ENCODE results near the gene UBE2J2. TPM values are rescaled to one million over a fixed set of nuclear protein-coding genes. Genes with fewer than 3 reads are reported as not detected.
A peak's percentile ranks its signal among the peaks of the same experiment; 100 is the strongest.

Gene UBE2J2
- total RNA-seq, 2 experiments from 2014 or later: 62.4 to 63.5 TPM

GRCh38 chr1:1239614-1240347 lies 33.9 kb downstream of the UBE2J2 start:
- no peak for DNase-seq
- H3K4me1 Mint-ChIP-seq: no peaks in the 10 kb centered on the region
- ChIA-PET CTCF (no interaction called here), POLR2A (interaction anchor here (1.4 to 1.8 kb wide), 2 partner anchors 8 to 135 kb away, joined by 3 read pairs; partner anchors contain the start of genes AURKAIP1, B3GALT6 and SDF4)
- no peak overlapping the region for H3K27ac Mint-ChIP-seq
- no peaks in the 10 kb centered on the region for H3K27me3 Mint-ChIP-seq
- no peak overlapping the region for H3K4me3 Mint-ChIP-seq
- H3K36me3 Mint-ChIP-seq (ENCODE audit: low read depth): no peaks in the 10 kb centered on the region
- H3K9me3 Mint-ChIP-seq: no peaks in the 10 kb centered on the region

DNA sequence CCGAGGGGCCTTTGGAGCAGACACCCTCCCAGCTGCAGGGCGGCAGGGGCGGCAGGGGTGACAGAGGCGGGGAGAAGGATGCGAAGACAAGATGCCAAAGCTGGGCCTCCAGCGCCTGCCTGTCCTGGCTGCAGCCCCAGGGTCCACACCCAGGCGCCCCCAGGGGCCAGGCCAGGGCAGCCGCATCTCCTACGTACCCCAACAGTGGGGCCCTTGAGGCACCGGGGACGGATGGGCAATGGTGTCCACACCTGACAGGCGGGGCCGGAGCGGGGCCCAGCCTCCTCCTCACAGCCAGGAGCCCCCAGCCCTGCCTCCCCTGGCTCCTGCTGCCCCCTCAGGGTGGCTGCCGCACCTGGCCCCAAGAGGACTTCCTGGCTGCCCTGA lies 34.4 kb downstream of the UBE2J2 start:
- POLR2A ChIA-PET: interaction anchor here (1.8 kb wide), 1 partner anchor 136 kb away, joined by 3 read pairs; the partner anchor contains the start of gene AURKAIP1
- DNase-seq: no peak
- no peaks in the 10 kb centered on the region for H3K9me3 Mint-ChIP-seq
- no peak overlapping the region for H3K4me3 Mint-ChIP-seq
- H3K27me3 Mint-ChIP-seq: no peaks in the 10 kb centered on the region
- CTCF ChIA-PET: no interaction called here
- H3K27ac Mint-ChIP-seq: no peak overlapping the region
- peaks cover 5% of the 10 kb centered on the region for H3K4me1 Mint-ChIP-seq
- peaks cover 5% of the 10 kb centered on the region for H3K36me3 Mint-ChIP-seq (ENCODE audit: low read depth)

DNA sequence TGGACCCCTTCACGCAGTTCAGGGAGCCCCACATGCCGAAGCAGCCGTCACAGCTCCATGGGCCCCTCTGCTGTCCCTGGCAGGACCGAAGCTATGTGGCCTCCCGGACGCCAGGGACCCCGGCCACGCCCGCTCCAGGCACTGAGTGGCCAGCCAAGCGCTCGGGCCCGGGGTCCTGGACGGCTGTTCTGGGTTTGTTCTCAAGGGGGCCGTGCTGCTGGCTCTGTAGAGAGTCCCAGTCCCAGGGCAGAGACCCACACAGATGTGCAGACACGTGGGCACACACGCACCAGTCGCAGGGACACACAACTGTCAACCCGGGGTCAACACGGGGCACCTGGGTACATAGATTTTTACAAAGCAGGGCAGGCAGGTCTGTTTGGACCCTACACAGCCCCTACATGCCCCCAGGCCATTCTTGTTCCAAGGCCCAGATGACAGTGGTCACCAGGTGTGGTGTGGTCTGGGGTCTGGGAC lies 34.9 kb downstream of the UBE2J2 start:
- H3K9me3 Mint-ChIP-seq: no peaks in the 10 kb centered on the region
- DNase-seq: no peak
- H3K4me3 Mint-ChIP-seq: no peak overlapping the region
- POLR2A ChIA-PET: interaction anchor here (0.9 to 2.6 kb wide), 3 partner anchors 12 to 136 kb away, joined by 3 to 7 read pairs (median 3); partner anchors contain the start of gene AURKAIP1
- H3K27ac Mint-ChIP-seq: no peak overlapping the region
- no peaks in the 10 kb centered on the region for H3K27me3 Mint-ChIP-seq
- CTCF ChIA-PET: no interaction called here
- H3K36me3 Mint-ChIP-seq (ENCODE audit: low read depth): peaks cover 10% of the 10 kb centered on the region
- H3K4me1 Mint-ChIP-seq: peaks cover 10% of the 10 kb centered on the region

GRCh38 chr1:1237874-1238701 lies 35.6 kb downstream of the UBE2J2 start:
- Mint-ChIP-seq H3K27ac (no peak overlapping the region), H3K4me1 (peaks cover 14% of the 10 kb centered on the region), H3K9me3 (peaks cover 3% of the 10 kb centered on the region), H3K36me3 (ENCODE audit: low read depth) (peaks cover 14% of the 10 kb centered on the region), H3K27me3 (no peaks in the 10 kb centered on the region), H3K4me3 (no peak overlapping the region)
- CTCF ChIA-PET: no interaction called here
- no peak for DNase-seq
- POLR2A ChIA-PET: interaction anchor here (0.9 to 2.6 kb wide), 3 partner anchors 13 to 137 kb away, joined by 3 to 7 read pairs (median 3); partner anchors contain the start of gene AURKAIP1

GRCh38 chr1:1236945-1237873 lies 36.4 kb downstream of the UBE2J2 start:
- DNase-seq: no peak
- H3K27me3 Mint-ChIP-seq: no peaks in the 10 kb centered on the region
- H3K36me3 Mint-ChIP-seq (ENCODE audit: low read depth): peaks cover 14% of the 10 kb centered on the region
- H3K27ac Mint-ChIP-seq: no peak overlapping the region
- ChIA-PET CTCF (no interaction called here), POLR2A (interaction anchor here (2.6 kb wide), 1 partner anchor 13 kb away, joined by 7 read pairs; no protein-coding TSS in a partner anchor)
- peaks cover 3% of the 10 kb centered on the region for H3K9me3 Mint-ChIP-seq
- H3K4me1 Mint-ChIP-seq: peaks cover 16% of the 10 kb centered on the region
- no peak overlapping the region for H3K4me3 Mint-ChIP-seq

DNA sequence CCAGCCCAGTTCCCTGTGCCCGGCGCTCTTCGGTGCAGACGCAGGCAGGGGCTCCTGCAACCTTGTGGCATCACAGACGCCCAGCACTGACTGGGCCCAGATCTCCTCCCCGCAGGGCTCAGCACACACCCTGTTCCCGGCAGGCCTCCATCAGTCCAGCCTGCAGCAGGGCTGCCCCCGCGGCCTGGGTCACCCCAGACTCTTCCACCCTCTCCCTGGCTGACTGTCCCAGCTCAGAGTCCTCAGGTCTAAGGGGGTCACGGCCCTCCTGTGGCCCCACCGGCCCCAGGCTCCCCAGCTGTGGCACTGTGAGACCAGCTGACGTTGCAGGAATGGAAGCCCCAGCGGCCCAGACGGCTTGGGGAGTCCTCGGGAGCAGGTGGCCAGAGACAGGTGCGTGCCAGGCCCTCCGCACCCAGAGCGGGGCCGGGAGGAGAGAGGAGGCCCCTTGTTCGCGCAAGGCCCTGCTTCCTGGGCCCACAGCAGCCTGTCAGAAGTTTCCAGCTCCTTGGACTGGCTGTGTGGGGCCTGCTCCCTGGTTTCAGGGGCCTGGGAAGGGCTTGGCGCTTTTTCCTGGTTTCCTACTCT lies 37.4 kb downstream of the UBE2J2 start:
- Mint-ChIP-seq H3K27me3 (no peaks in the 10 kb centered on the region), H3K36me3 (ENCODE audit: low read depth) (peaks cover 16% of the 10 kb centered on the region), H3K27ac (no peak overlapping the region), H3K4me3 (no peak overlapping the region), H3K9me3 (peaks cover 3% of the 10 kb centered on the region), H3K4me1 (peaks cover 16% of the 10 kb centered on the region)
- POLR2A ChIA-PET: interaction anchor here (2.6 kb wide), 1 partner anchor 14 kb away, joined by 7 read pairs; no protein-coding TSS in a partner anchor
- DNase-seq: no peak
- CTCF ChIA-PET: no interaction called here

GRCh38 chr1:1235016-1235744 lies 38.5 kb downstream of the UBE2J2 start:
- H3K27ac Mint-ChIP-seq: no peak overlapping the region

DNA sequence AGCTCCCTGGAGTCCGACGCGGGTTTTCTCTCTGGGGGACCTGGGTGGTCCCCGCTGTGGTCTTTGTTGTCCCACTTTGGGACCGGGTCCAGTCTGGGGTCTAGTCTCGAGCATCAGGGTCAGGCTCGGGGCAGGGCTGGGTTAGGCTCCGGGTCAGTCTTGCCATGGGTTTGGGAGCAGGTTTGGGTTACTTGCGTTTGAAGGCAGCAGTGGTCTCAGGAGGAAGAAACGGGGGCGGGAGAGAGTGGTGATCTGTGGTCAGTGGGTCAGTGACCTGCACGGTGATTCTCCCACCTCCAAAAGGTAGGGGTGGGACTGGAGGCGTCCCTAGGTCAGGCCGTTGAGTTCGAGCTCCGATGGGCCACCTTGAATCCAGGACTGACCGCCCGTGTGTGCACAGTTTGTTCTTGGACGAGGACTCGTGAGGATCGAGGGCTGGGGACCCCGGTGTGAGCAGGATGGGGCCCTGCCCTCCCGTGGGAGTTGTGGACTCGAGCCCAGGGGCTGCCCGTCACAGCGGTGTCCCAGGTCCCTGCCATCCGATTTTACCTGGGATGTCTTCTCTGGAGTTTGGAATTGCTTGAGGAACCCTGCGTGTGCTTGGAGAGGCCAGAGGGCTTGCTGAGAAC lies 39.4 kb downstream of the UBE2J2 start:
- Mint-ChIP-seq H3K36me3 (ENCODE audit: low read depth) (peaks cover 34% of the 10 kb centered on the region), H3K27me3 (no peaks in the 10 kb centered on the region), H3K9me3 (peaks cover 3% of the 10 kb centered on the region), H3K4me1 (peaks cover 34% of the 10 kb centered on the region), H3K4me3 (peak overlapping the region; percentile 71), H3K27ac (no peak overlapping the region)
- ChIA-PET CTCF (no interaction called here), POLR2A (no interaction called here)
- DNase-seq: no peak

More at GRCh38 chr1:1235016-1235744, 38.5 kb downstream of the UBE2J2 start:
- CTCF ChIA-PET: no interaction called here
- POLR2A ChIA-PET: no interaction called here
- no peak for DNase-seq
- H3K4me3 Mint-ChIP-seq: no peak overlapping the region
- peaks cover 3% of the 10 kb centered on the region for H3K9me3 Mint-ChIP-seq
- peaks cover 25% of the 10 kb centered on the region for H3K36me3 Mint-ChIP-seq (ENCODE audit: low read depth)
- H3K27me3 Mint-ChIP-seq: no peaks in the 10 kb centered on the region
- peaks cover 25% of the 10 kb centered on the region for H3K4me1 Mint-ChIP-seq

DNA sequence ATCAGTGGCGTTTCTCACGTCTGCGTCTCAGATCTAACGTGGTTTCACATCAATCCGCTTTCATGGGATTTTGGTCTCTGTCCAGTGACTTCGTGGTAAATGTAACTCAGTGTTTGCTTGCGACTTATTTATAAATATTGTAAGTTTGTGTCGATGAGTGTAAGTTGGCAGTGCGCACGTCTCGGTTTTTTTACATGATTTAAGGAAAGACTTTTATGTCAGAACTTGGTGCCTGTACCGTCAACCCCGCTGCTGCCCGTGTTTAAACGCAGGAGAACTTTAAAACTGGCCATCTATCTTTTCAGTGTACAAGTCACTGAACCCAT lies 40.1 kb downstream of the UBE2J2 start:
- Mint-ChIP-seq H3K27ac (peak overlapping the region; percentile 71), H3K36me3 (ENCODE audit: low read depth) (peaks cover 40% of the 10 kb centered on the region), H3K9me3 (peaks cover 3% of the 10 kb centered on the region), H3K4me3 (peak overlapping the region; percentile 71), H3K4me1 (peaks cover 37% of the 10 kb centered on the region), H3K27me3 (no peaks in the 10 kb centered on the region)
- DNase-seq: no peak
- POLR2A ChIA-PET: no interaction called here
- CTCF ChIA-PET: no interaction called here

- ChIA-PET CTCF (interaction anchor here (3.7 kb wide), 1 partner anchor 111 kb away, joined by 47 read pairs; no protein-coding TSS in a partner anchor), POLR2A (interaction anchor here (2.8 to 3.2 kb wide), 2 partner anchors 14 to 41 kb away, joined by 16 to 19 read pairs; partner anchors contain the start of gene UBE2J2)
- Mint-ChIP-seq H3K27me3 (no peaks in the 10 kb centered on the region), H3K4me1 (peaks cover 37% of the 10 kb centered on the region), H3K9me3 (peaks cover 3% of the 10 kb centered on the region), H3K4me3 (peak overlapping the region; percentile 71), H3K36me3 (ENCODE audit: low read depth) (peaks cover 43% of the 10 kb centered on the region), H3K27ac (peak overlapping the region; percentile 71)
- no peak for DNase-seq
Measured at GRCh38 chr1:1232796-1233566, 40.7 kb downstream of the UBE2J2 start.

All from activated CD4-positive, alpha-beta memory T cell treated with anti-CD3 and anti-CD28 coated beads, Interleukin-2, amount 10 ng/mL, durations not matched to agents 7 days and 5 days (primary cell).